GM12892 (cell line): ENCODE results near the gene PALLD.

Source experiments
- POLR2A ChIP-seq: IDR thresholded peaks from 2 replicates; pipeline ENCODE4 v1.6.1; 2011; ENCODE audit warnings: low read depth, low read length, control low read depth
- POLR2AphosphoS5 ChIP-seq: IDR thresholded peaks from 2 replicates; pipeline ENCODE4 v1.6.1; 2011; ENCODE audit warnings: low read depth, low read length, control low read depth
- TAF1 ChIP-seq: IDR thresholded peaks from 2 replicates; pipeline ENCODE4 v1.6.1; 2011; ENCODE audit warnings: low read depth, mild to moderate bottlenecking, control low read depth, low read length, borderline replicate concordance

DNA sequence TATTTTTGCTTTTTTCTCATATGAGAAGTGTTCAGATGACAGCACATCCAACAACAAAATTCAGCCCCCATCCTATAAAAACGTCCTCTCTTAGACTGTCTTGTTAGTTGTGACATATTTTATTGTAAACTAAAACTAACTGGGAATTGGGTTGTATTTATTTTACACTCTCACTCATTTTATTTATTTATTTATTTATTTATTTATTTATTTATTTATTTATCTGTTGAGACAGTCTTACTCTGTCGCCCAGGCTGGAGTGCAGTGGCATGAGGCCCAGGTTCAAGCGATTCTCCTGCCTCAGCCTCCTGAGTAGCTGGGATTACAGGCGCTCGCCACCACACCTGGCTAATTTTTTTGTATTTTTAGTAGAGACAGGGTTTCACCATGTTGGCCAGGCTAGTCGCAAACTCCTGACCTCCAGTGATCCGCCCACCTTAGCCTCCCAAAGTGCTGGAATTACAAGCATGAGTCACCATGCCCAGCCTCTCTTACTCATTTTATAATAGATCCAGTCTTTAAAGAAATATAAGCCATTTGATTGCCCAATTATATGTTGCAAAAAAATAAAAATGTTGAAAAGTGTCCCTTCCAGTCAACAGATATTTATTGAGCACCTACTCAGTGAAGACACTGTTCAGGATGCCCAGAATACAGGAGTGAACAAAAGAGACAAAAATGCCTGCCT lies 44.6 kb downstream of the PALLD start:
- TF ChIP-seq POLR2AphosphoS5 (no peak), POLR2A (no peak), TAF1 (no peak)
